ENCODE measurements around the gene CTSL.

CTSL gene

DNA sequence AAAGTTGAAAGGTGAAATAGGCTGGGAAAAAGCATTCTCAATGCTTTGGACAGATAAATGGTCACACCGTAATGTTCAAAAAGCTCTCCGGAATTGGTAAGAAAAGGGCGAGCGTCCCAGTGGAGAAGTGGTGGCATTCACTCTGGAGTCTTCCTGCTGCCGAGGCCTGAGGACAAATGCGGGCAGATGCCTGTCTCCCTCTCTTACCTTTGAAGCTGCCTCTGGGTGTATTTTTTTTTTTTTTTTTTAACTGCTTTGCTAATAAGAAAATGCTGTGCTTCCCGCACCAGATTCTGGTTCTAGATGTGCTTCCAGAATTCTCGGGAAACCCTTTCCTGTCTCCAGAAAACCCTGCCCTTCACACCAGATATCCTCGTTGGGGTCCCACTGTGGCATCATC lies 24.4 kb upstream of the CTSL start:
- no peak overlapping the region for H3K27ac ChIP-seq (ENCODE audit: low read depth, low read length)
- H2AFZ ChIP-seq (ENCODE audit: low read depth, low read length, severe bottlenecking), result no peak overlapping the region
- H3K9me3 ChIP-seq (ENCODE audit: insufficient read depth, low read length), result no peaks in the 10 kb centered on the region
- H3K36me3 ChIP-seq (ENCODE audit: low read length), result no peaks in the 10 kb centered on the region
- TF ChIP-seq, protein P1, sequence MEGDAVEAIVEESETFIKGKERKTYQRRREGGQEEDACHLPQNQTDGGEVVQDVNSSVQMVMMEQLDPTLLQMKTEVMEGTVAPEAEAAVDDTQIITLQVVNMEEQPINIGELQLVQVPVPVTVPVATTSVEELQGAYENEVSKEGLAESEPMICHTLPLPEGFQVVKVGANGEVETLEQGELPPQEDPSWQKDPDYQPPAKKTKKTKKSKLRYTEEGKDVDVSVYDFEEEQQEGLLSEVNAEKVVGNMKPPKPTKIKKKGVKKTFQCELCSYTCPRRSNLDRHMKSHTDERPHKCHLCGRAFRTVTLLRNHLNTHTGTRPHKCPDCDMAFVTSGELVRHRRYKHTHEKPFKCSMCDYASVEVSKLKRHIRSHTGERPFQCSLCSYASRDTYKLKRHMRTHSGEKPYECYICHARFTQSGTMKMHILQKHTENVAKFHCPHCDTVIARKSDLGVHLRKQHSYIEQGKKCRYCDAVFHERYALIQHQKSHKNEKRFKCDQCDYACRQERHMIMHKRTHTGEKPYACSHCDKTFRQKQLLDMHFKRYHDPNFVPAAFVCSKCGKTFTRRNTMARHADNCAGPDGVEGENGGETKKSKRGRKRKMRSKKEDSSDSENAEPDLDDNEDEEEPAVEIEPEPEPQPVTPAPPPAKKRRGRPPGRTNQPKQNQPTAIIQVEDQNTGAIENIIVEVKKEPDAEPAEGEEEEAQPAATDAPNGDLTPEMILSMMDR (IDR thresholded peaks at IDR 0.05; ENCODE audit: insufficient read depth, low read length, poor library complexity, severe bottlenecking), result no peak
- TF ChIP-seq EZH2phosphoT487 (conservative IDR thresholded peaks at IDR 0.05; ENCODE audit: low read length), result no peak
- no peaks in the 10 kb centered on the region for H3K27me3 ChIP-seq (ENCODE audit: low read length)
- H3K4me3 ChIP-seq (ENCODE audit: insufficient read depth, low read length, poor library complexity, severe bottlenecking), result no peak overlapping the region
- no peak overlapping the region for H3K4me2 ChIP-seq (ENCODE audit: low read depth, low read length, poor library complexity, severe bottlenecking)
- H4K20me1 ChIP-seq (ENCODE audit: low read depth, low read length), result no peaks in the 10 kb centered on the region
- H3K79me2 ChIP-seq (ENCODE audit: insufficient read depth, low read length), result no peaks in the 10 kb centered on the region
- H3F3A ChIP-seq (ENCODE audit: insufficient read depth), result no peaks in the 10 kb centered on the region
- H3K9ac ChIP-seq (ENCODE audit: low read length), result no peak overlapping the region
- no peaks in the 10 kb centered on the region for H3K9me2 ChIP-seq (replicated peaks; ENCODE audit: insufficient read depth, low read length)

DNA sequence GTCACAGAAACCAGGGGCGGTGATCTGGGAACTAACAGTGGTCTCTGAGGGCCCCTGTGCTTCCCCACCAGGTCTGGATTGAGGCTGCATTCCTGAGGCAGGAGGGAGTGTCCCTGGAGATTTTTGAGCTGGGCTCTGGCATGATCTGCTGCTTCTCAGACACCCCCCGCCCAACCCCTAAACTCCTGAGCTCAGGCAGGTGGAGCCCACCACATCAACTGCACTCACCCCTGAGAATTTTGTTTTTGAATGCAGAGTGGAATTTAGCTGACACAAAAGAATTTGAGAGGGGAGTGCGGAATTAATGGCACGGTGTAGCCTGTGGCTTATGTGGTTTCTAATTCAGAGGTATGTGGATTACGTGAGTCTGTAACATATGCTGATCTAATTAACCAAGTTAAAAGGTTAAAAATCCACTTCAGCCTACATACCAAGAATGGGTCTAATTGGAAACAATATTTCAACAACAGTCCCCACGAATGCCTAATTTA lies 23.9 kb upstream of the CTSL start:
- Histone ChIP-seq H3K27ac (ENCODE audit: low read depth, low read length) (no peak overlapping the region), H3K79me2 (ENCODE audit: insufficient read depth, low read length) (no peaks in the 10 kb centered on the region), H3K9me2 (replicated peaks; ENCODE audit: insufficient read depth, low read length) (no peaks in the 10 kb centered on the region), H3K9me3 (ENCODE audit: insufficient read depth, low read length) (no peaks in the 10 kb centered on the region), H3K4me3 (ENCODE audit: insufficient read depth, low read length, poor library complexity, severe bottlenecking) (no peak overlapping the region), H3K36me3 (ENCODE audit: low read length) (no peaks in the 10 kb centered on the region), H2AFZ (ENCODE audit: low read depth, low read length, severe bottlenecking) (no peak overlapping the region), H3K4me2 (ENCODE audit: low read depth, low read length, poor library complexity, severe bottlenecking) (no peak overlapping the region), H4K20me1 (ENCODE audit: low read depth, low read length) (no peaks in the 10 kb centered on the region), H3K9ac (ENCODE audit: low read length) (no peak overlapping the region), H3K27me3 (ENCODE audit: low read length) (no peaks in the 10 kb centered on the region), H3F3A (ENCODE audit: insufficient read depth) (no peaks in the 10 kb centered on the region)
- TF ChIP-seq, protein P1 (IDR thresholded peaks at IDR 0.05; ENCODE audit: insufficient read depth, low read length, poor library complexity, severe bottlenecking), result no peak
- no peak for TF ChIP-seq EZH2phosphoT487 (conservative IDR thresholded peaks at IDR 0.05; ENCODE audit: low read length)

DNA sequence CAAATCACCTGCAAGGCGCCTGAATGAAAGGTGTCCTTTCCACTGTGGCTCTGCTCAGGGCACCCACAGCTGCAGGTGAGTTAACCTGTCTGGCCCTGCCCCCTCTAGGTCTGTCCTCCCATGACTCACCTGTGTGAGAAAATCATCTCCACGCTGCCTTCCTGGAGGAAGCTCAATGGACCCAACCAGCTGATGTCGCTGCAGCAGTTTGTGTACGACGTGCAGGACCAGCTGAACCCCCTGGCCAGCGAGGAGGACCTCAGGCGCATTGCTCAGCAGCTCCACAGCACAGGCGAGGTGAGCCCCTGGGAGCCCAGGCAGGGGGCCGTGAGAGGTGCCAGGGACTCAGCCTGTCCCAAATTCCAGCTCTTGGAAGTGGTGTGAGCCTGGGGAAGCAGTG lies 23.0 kb upstream of the CTSL start:
- H3K27me3 ChIP-seq (ENCODE audit: low read length), result no peaks in the 10 kb centered on the region
- H3K4me2 ChIP-seq (ENCODE audit: low read depth, low read length, poor library complexity, severe bottlenecking), result no peak overlapping the region
- no peaks in the 10 kb centered on the region for H4K20me1 ChIP-seq (ENCODE audit: low read depth, low read length)
- H3K9me3 ChIP-seq (ENCODE audit: insufficient read depth, low read length), result no peaks in the 10 kb centered on the region
- no peak overlapping the region for H3K9ac ChIP-seq (ENCODE audit: low read length)
- H3K9me2 ChIP-seq (replicated peaks; ENCODE audit: insufficient read depth, low read length), result no peaks in the 10 kb centered on the region
- H3K79me2 ChIP-seq (ENCODE audit: insufficient read depth, low read length), result no peaks in the 10 kb centered on the region
- no peak overlapping the region for H3K27ac ChIP-seq (ENCODE audit: low read depth, low read length)
- H3F3A ChIP-seq (ENCODE audit: insufficient read depth), result no peaks in the 10 kb centered on the region
- no peak overlapping the region for H2AFZ ChIP-seq (ENCODE audit: low read depth, low read length, severe bottlenecking)
- H3K36me3 ChIP-seq (ENCODE audit: low read length), result no peaks in the 10 kb centered on the region
- TF ChIP-seq, protein P1 (IDR thresholded peaks at IDR 0.05; ENCODE audit: insufficient read depth, low read length, poor library complexity, severe bottlenecking), result no peak
- no peak for TF ChIP-seq EZH2phosphoT487 (conservative IDR thresholded peaks at IDR 0.05; ENCODE audit: low read length)
- no peak overlapping the region for H3K4me3 ChIP-seq (ENCODE audit: insufficient read depth, low read length, poor library complexity, severe bottlenecking)
